Measurements from ENCODE around the gene RTN3. TPM values are rescaled to one million over a fixed set of nuclear protein-coding genes. Genes with fewer than 3 reads are reported as not detected.

RTN3 gene
- total RNA-seq, 4 donors from 2014 or later, result 47.9 to 132 (median 101) TPM

DNA sequence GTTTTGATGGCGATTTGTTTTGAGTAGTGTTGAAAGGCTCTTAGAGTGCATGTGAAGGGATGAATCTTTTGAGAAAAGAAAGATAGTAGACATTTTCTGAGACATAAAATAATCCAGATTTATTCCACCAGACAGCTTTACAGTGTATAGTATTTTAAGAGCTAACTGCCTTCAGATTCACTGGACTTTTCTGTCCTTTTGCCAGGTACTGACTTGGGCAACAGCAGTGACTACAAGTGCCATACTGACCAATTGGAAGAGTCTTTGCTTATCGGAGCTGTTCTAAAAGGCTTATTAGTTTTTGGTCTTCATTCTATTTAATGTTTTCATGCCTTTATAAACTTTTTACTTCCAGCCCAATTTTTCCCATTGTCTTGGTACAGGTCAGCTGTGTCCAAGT is 32.5 kb downstream of the RTN3 start:
- Histone ChIP-seq H3K4me1 (no peaks in the 10 kb centered on the region), H3K4me3 (no peak overlapping the region), H3K27me3 (no peaks in the 10 kb centered on the region), H3K27ac (no peak overlapping the region), H3K36me3 (no peaks in the 10 kb centered on the region), H3K9me3 (no peaks in the 10 kb centered on the region)
- DNase-seq, result no peak
- TF ChIP-seq, protein P1, sequence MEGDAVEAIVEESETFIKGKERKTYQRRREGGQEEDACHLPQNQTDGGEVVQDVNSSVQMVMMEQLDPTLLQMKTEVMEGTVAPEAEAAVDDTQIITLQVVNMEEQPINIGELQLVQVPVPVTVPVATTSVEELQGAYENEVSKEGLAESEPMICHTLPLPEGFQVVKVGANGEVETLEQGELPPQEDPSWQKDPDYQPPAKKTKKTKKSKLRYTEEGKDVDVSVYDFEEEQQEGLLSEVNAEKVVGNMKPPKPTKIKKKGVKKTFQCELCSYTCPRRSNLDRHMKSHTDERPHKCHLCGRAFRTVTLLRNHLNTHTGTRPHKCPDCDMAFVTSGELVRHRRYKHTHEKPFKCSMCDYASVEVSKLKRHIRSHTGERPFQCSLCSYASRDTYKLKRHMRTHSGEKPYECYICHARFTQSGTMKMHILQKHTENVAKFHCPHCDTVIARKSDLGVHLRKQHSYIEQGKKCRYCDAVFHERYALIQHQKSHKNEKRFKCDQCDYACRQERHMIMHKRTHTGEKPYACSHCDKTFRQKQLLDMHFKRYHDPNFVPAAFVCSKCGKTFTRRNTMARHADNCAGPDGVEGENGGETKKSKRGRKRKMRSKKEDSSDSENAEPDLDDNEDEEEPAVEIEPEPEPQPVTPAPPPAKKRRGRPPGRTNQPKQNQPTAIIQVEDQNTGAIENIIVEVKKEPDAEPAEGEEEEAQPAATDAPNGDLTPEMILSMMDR (IDR thresholded peaks at IDR 0.05), result no peak
- TF ChIP-seq POLR2A (IDR thresholded peaks at IDR 0.05), result no peak

DNA sequence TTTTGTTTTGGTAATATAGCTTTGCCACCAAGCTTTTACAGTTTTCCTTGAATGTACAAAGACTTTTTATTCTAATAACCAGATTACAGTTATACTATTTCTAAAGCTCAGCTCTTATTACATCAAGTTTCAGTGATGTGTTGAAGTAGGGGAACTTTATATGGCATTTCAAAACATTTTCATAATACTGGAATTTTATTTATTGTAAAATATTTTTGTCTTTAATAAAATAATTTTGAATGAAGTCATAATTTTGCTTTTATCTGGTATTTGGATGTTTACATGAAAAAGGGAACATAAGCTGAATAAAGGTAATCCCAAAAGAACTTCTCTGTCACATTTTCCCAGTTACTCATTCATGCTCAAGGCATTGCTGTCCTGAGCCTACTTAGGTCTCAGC is 34.7 kb downstream of the RTN3 start:
- DNase-seq, result no peak
- Histone ChIP-seq H3K36me3 (no peaks in the 10 kb centered on the region), H3K27ac (no peak overlapping the region), H3K4me1 (no peaks in the 10 kb centered on the region), H3K27me3 (no peaks in the 10 kb centered on the region), H3K9me3 (no peaks in the 10 kb centered on the region), H3K4me3 (no peak overlapping the region)
- no peak for TF ChIP-seq POLR2A (IDR thresholded peaks at IDR 0.05)
- TF ChIP-seq, protein P1 (IDR thresholded peaks at IDR 0.05), result no peak

DNA sequence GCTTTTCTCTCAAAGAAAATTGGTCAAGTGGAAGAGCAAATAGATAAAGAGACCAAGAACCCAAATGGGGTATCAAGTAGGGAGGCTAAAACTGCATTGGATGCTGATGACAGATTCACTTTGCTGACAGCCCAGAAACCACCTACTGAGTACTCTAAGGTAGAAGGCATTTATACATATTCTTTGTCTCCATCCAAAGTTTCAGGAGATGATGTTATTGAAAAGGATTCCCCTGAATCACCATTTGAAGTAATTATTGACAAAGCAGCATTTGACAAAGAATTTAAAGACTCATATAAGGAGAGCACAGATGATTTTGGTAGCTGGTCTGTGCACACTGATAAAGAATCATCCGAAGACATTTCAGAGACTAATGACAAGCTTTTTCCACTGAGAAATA is 37.7 kb downstream of the RTN3 start:
- Histone ChIP-seq H3K27ac (no peak overlapping the region), H3K4me1 (no peaks in the 10 kb centered on the region), H3K36me3 (no peaks in the 10 kb centered on the region), H3K9me3 (no peaks in the 10 kb centered on the region), H3K4me3 (no peak overlapping the region), H3K27me3 (no peaks in the 10 kb centered on the region)
- TF ChIP-seq, protein P1 (IDR thresholded peaks at IDR 0.05), result no peak
- no peak for TF ChIP-seq POLR2A (IDR thresholded peaks at IDR 0.05)
- DNase-seq, result no peak

DNA sequence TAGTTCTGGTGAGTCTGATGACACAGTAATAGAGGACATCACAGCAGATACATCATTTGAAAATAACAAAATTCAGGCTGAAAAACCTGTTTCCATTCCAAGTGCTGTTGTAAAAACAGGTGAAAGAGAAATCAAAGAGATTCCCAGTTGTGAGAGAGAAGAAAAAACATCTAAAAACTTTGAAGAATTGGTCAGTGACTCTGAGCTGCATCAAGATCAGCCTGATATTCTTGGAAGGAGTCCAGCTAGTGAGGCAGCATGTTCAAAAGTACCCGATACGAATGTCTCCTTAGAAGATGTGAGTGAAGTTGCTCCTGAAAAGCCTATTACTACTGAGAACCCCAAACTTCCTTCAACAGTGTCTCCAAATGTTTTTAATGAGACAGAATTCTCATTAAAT is 38.7 kb downstream of the RTN3 start:
- no peak for TF ChIP-seq POLR2A (IDR thresholded peaks at IDR 0.05)
- TF ChIP-seq, protein P1 (IDR thresholded peaks at IDR 0.05), result no peak
- Histone ChIP-seq H3K27me3 (no peaks in the 10 kb centered on the region), H3K36me3 (no peaks in the 10 kb centered on the region), H3K4me3 (no peak overlapping the region), H3K9me3 (no peaks in the 10 kb centered on the region), H3K27ac (no peak overlapping the region), H3K4me1 (no peaks in the 10 kb centered on the region)
- DNase-seq, result no peak

DNA sequence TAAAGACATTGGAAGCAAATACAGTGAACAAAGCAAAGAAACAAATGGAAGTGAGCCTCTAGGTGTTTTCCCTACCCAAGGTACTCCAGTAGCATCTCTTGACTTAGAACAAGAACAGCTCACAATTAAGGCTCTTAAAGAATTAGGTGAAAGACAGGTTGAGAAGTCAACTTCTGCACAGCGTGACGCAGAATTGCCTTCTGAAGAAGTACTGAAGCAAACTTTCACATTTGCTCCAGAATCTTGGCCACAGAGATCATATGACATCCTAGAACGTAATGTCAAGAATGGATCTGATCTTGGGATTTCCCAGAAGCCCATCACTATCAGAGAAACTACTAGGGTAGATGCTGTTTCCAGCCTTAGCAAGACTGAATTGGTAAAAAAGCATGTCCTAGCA is 39.3 kb downstream of the RTN3 start:
- H3K9me3 ChIP-seq, result no peaks in the 10 kb centered on the region
- no peak for TF ChIP-seq POLR2A (IDR thresholded peaks at IDR 0.05)
- TF ChIP-seq, protein P1 (IDR thresholded peaks at IDR 0.05), result no peak
- no peaks in the 10 kb centered on the region for H3K4me1 ChIP-seq
- H3K27ac ChIP-seq, result no peak overlapping the region
- DNase-seq, result no peak
- H3K4me3 ChIP-seq, result no peak overlapping the region
- no peaks in the 10 kb centered on the region for H3K27me3 ChIP-seq
- H3K36me3 ChIP-seq, result no peaks in the 10 kb centered on the region

DNA sequence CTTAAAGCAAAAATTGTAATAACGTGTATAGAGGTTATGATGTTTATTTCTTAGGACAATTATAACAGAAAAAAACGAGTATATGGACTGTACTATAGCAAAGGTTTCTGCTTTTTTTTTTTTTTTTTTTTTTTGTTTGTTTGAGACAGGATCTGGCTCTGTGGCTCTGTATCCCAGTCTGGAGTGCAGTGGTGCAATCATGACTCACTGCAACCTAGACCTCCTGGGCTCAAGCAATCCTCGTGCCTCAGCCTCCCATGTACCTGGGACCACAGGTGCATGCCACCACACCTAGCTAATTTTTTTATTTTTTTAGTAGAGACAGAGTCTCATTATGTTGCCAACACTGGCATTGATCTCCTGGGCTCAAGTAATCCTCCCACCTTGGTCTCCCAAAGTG is 48.0 kb downstream of the RTN3 start:
- Histone ChIP-seq H3K27me3 (no peaks in the 10 kb centered on the region), H3K9me3 (no peaks in the 10 kb centered on the region), H3K27ac (no peak overlapping the region), H3K4me3 (no peak overlapping the region), H3K4me1 (no peaks in the 10 kb centered on the region), H3K36me3 (no peaks in the 10 kb centered on the region)
- DNase-seq, result no peak
- no peak for TF ChIP-seq POLR2A (IDR thresholded peaks at IDR 0.05)
- TF ChIP-seq, protein P1 (IDR thresholded peaks at IDR 0.05), result no peak
